Thyroid gland (tissue), 4 donors: ENCODE data around the gene MYADML2.

Experiments
- CTCF ChIP-seq, 6 experiments: fragments of 200-600 bp in 3 of 6; fragments of 450-650 bp in 3 of 6; sonication (generic) in 3 of 6; IDR thresholded peaks; one replicate each; pipeline ENCODE4 v1.5.1; 2016 to 2019; ENCODE audit warnings: antibody characterized with exemption in 6 of 6, mild to moderate bottlenecking in 2 of 6, inconsistent platforms in 1 of 6, moderate library complexity in 1 of 6
- POLR2A ChIP-seq, 2 donors: fragments of 450-650 bp; IDR thresholded peaks; one replicate each; pipeline ENCODE4 v1.6.1; 2017; ENCODE audit warnings: antibody characterized with exemption in 2 of 2, mild to moderate bottlenecking in 2 of 2, moderate library complexity in 1 of 2

- TF ChIP-seq CTCF (IDR thresholded peaks at IDR 0.05) (no peak), POLR2A (IDR thresholded peaks at IDR 0.05) (no peak)
Measured at GRCh38 chr17:81955058-81955681, 8.1 kb upstream of the MYADML2 start.
